Brain microvascular endothelial cell (primary cell): ENCODE measurements around the gene ALDH1B1.

Experiments
- DNase-seq: peaks from one replicate; pipeline ENCODE4 v3.0.0-alpha.2; 2020
- H3K27ac ChIP-seq: fragments of 250-450 bp; sonication (Bioruptor Pico); 2 replicates; pipeline ENCODE4 v1.5.1; 2020; ENCODE audit warnings: mild to moderate bottlenecking, moderate library complexity
- H3K27me3 ChIP-seq: fragments of 250-450 bp; sonication (Bioruptor Pico); replicated peaks from 2 replicates; pipeline ENCODE4 v1.5.1; 2020; ENCODE audit warnings: mild to moderate bottlenecking
- H3K36me3 ChIP-seq: fragments of 250-450 bp; sonication (Bioruptor Pico); replicated peaks from 2 replicates; pipeline ENCODE4 v1.5.1; 2020; ENCODE audit warnings: mild to moderate bottlenecking
- H3K4me3 ChIP-seq: 2 replicates; pipeline ENCODE4 v1.5.1; 2011; ENCODE audit warnings: low read depth, mild to moderate bottlenecking, control low read depth, low read length, moderate library complexity
- CTCF ChIP-seq: IDR thresholded peaks from 2 replicates; pipeline ENCODE4 v1.5.1; 2011; ENCODE audit warnings: low read depth, mild to moderate bottlenecking, moderate library complexity, low read length, control low read depth, inconsistent platforms; ENCODE audit errors: missing control alignments
- in situ Hi-C: cut with HindIII; loops from 2 replicates; pipeline ENCODE4 v1.10.0; 2017; ENCODE audit warnings: low sequenced_read_pairs, low pct_ligation_motif_present

ALDH1B1 gene

GRCh38 chr9:38423273-38423972, 30.9 kb downstream of the ALDH1B1 start:
- in situ Hi-C loops, result no loop called here
- no peak for DNase-seq
- Histone ChIP-seq H3K36me3 (no peaks in the 10 kb centered on the region), H3K27me3 (peaks cover 46% of the 10 kb centered on the region), H3K4me3 (no peak overlapping the region), H3K27ac (no peak overlapping the region)
- TF ChIP-seq CTCF, result no peak

DNA sequence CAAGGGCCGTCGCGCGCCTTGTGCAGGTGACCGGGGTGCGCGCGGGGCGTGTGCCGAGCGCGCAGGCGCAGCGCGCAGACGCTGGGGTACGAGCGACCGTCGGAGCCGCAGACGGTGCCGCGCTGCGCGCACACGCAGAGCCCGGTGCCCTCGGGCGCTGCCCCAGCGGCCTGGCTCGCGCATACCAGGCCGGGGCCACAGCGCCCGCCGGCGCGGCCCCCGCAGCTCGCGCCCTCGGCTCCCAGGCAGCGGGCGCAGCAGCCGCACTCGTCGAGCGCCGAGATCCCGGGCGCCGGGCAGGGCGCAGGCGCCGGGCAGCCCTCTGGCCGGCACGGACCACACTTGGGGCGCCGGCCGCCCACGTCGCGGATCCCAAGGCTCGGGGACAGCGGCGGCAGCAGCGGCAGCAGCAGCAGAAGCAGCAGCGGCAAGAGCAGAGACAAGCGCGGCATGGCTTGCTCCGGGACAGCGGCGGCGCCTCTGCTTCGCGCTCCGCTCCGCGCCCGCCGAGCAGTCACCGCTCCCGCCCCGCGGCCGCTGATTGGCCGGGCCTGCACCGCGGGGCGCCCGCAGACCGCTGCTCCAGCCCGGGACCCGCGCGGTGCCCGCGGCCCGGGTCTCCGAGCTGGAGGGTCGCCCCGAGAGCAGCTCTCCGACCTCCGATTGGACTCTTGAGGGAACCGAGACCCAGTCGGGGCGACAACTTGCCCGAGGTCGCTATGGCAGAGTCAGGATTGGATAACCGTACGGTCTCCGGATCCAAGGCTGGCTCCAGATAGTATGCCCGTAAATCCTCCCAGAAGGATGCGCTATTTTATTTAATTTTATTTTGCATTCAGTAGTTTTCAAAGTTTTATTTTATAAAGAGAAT, 31.7 kb downstream of the ALDH1B1 start, which contains the start of gene IGFBPL1:
TSS of gene IGFBPL1 (minus strand) at position 482 of the 871 bp plus-strand sequence. CDS start at position 452, 30 bp downstream.
- no peaks in the 10 kb centered on the region for H3K36me3 ChIP-seq
- no peak for DNase-seq
- H3K27me3 ChIP-seq, result peaks cover 46% of the 10 kb centered on the region
- no peak within 1 kb of the TSS for H3K27ac ChIP-seq
- in situ Hi-C loops, result no loop called here
- peak within 1 kb of the TSS; percentile 27 for H3K4me3 ChIP-seq
- no peak for TF ChIP-seq CTCF

GRCh38 chr9:38424918-38425317, 32.4 kb downstream of the ALDH1B1 start:
- H3K36me3 ChIP-seq, result no peaks in the 10 kb centered on the region
- no peak for DNase-seq
- in situ Hi-C loops, result no loop called here
- no peak for TF ChIP-seq CTCF
- no peak overlapping the region for H3K27ac ChIP-seq
- no peak overlapping the region for H3K4me3 ChIP-seq
- H3K27me3 ChIP-seq, result peaks cover 46% of the 10 kb centered on the region

- Histone ChIP-seq H3K36me3 (no peaks in the 10 kb centered on the region), H3K27me3 (peaks cover 33% of the 10 kb centered on the region), H3K27ac (no peak overlapping the region), H3K4me3 (no peak overlapping the region)
- no peak for TF ChIP-seq CTCF
- in situ Hi-C loops, result no loop called here
- no peak for DNase-seq
Observed at GRCh38 chr9:38428062-38428461, 35.6 kb downstream of the ALDH1B1 start.

- Histone ChIP-seq H3K27me3 (peaks cover 8% of the 10 kb centered on the region), H3K27ac (no peak overlapping the region), H3K36me3 (no peaks in the 10 kb centered on the region), H3K4me3 (no peak overlapping the region)
- DNase-seq, result no peak
- TF ChIP-seq CTCF, result no peak
- in situ Hi-C loops, result no loop called here
Observed at GRCh38 chr9:38431116-38431515, 38.6 kb downstream of the ALDH1B1 start.
